Activated effector memory CD4-positive, alpha-beta T cell treated with anti-CD3 and anti-CD28 coated beads, Interleukin-2, amount 50 U/mL, for 16 hours (primary cell): ENCODE data around the gene PPP3CA.
"Not testable (repeated sequence)": the region's sequence is repeated elsewhere in the genome, so short reads cannot be mapped to it uniquely, and the experiment has no call there.

ENCODE experiments used
- DNase-seq: peaks from one replicate; pipeline ENCODE4 v3.0.0-alpha.2; 2020

Gene PPP3CA

GRCh38 chr4:101033986-101034385 lies 313.3 kb downstream of the PPP3CA start:
- DNase-seq = no peak

DNA sequence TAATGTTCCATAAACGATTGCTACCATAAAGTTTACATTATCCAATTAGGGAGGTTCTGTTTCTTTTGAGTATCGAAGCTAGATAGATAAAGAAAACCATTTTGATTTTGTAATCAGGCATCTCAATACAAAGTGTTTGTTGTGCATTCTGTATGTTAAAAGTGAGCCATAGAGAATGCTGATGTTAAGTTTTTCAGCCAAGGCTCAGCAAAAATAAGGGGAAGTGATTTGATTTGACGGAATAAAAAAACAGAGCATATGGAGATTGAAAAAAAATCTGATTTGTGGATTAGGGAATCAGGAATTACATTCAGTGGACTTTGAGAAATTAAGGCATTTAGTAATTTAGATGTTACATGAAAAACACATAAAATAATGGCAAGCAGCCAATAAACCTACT lies 314.8 kb downstream of the PPP3CA start:
- no peak for DNase-seq

- no peak for DNase-seq
Observed at GRCh38 chr4:101031971-101032370, 315.4 kb downstream of the PPP3CA start.

DNA sequence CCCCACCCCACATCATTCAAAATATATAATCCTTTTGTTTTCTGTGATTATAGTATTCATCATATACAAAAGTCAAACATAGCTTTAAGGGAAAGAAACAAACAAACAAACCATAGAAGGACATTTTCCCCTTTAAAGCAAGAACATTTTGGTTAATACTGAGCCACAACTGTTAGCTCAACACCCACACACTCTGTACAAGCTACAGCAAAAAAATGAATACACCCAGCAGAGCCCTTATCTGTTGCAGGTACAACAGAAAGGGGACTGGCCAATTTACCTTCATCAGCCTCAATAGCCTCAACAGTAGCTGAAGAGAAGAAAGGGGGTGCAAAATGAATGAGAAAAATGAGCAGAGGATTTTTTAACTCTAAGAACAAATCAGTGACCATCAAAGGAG lies 318.4 kb downstream of the PPP3CA start:
- no peak for DNase-seq

DNA sequence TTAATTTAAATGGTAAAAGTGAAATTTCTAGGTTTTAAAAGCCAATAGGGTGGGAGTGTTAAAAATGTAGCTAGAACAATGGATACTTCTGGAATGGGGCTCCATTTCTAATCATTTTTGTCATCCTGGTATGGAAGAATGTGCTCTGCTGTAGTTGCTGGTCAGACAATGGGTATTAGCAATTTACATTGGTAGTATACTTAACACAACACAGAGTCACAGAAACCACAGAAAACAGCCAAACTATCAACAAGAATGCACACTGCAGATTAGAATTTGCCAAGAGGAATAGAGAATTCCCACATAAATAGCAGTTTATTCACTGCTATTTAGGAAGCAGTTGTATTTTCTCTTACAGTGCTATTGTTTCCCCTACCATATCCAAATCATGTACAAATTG lies 319.6 kb downstream of the PPP3CA start:
- DNase-seq = no peak

DNA sequence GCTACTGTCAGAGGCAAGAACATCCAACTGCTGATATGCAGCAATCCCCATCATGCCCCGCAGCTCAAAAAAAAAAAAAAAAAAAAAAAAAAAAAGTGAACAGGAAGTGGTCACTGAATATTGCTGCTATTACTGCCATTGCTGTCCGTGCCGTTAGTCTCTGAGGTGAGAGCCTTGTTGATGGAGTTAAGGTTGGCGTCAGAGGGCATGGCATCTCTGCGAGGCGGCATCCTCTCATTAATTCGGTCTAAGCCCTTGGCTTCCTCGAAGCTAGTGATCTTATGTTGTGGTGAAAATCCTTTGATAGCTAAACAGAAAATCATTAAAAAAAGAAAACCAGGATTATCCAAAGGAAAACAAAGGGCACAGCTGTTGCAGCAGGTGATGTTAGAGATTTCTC lies 321.6 kb downstream of the PPP3CA start:
- DNase-seq = no peak

DNA sequence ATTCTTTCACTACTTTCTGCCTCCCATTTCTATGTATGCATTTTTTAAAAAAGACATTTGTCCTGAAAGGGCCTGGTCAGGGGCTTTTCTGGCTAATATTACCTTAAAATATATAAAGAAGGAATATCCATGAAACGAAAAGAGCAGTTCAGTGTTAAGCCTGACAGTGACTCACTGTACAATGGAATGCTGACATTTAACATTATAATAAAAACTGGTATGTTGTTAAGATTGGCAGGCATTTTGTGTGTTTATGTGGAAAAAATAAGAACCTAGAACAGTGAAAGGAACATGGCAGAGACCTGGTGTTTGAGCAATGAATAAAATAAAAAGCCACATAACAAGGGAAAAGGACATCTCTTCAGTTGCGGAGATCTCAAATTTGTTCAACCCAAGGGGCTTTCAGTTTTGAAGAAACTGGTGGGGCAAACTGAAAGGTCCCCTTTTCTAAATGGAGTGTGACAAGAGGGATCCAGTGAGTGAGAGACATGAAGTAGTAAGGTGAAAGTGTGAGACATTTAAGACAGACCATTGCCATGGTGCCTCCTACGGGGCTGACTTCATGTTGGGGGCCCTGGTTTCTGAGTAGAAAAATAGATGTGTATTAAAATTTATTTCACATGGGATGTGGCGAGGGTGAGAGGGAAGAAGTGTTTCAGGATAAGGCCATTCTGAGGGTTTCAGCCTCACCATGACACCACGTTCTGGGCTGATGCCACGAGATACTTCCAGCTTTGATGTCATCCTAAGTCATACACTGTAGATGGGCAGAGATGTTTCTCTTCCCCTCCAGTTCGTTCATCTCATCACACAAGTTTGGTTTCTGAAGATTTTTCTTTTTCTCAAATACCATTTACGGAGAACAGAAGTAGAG lies 324.9 kb downstream of the PPP3CA start:
- DNase-seq = no peak

DNA sequence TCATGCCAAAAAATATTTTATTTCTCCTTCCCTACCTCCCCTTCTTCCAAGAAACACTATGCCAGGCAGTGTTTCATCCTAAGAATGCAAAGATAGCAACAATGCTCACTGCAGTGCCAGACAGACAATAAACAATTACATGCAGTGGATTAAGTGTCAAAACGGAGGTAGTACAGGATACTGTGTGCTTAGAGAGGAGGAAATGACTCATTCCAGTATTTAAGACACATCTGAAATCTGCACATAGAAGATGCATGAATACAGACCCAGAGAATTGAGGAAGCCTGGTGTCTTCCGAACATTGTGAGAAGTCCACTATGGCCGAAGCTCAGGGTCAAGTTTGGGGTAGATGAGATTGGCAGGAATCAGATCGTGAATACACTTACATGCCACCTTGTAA lies 326.4 kb downstream of the PPP3CA start:
- no peak for DNase-seq

- peak; percentile 65 for DNase-seq
Observed at GRCh38 chr4:101019941-101020401, 327.4 kb downstream of the PPP3CA start.

DNA sequence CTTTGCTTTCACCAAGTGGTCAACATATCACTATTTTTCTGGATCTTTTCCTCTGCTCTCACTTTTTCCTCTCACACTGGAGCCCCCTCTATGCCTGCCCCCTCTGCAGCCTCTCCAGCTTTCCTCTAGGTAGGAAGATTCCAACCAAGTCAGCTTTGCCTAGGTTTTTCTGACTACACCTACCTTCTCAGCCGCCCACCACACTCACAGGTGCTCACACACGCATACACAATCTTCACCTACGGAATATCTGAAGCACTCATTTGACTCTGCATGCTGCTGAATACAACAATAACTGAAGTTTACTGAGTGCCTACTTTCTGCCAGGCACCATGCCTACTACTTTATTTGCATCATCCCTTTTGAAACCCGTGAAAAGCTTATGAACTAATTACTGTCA lies 328.0 kb downstream of the PPP3CA start:
- peak; percentile 66 for DNase-seq

DNA sequence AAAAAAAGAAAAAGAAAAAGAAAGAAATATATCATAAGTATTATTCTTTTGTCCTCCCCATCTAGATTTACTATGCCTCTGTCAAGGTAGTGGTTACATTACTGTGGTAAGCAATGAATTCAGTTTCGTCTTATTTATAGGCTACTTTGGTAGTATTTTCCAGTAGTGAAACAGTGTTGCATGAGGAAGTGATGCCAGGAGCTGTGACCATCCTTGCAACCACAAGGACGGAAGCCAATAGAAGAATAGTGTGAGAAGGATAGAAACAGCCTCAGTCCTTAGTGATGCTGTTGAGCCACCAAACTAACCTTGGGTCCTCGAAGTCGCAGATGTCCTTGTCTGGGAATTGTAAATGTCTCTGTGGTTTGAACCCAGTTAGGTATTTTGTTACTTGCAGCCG lies 328.5 kb downstream of the PPP3CA start:
- no peak for DNase-seq

DNA sequence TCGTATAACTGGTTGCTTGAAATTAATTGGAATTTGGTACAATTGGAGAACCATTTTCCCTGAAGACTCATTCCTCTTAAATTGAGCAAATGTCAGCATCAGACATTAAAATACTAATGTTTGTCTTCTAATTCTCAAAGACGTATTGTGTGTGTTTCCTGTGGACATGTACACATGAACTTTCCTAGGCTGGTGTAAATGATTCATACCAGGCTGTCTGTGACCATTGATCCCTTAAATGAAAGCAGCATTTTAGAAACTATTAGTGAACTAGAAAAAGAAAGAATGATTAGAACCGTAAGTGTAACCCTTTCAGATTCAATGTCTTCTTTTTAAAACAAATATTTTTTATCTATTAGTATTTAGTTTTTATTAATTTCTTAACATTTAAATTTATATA lies 332.9 kb downstream of the PPP3CA start:
- DNase-seq = no peak

DNA sequence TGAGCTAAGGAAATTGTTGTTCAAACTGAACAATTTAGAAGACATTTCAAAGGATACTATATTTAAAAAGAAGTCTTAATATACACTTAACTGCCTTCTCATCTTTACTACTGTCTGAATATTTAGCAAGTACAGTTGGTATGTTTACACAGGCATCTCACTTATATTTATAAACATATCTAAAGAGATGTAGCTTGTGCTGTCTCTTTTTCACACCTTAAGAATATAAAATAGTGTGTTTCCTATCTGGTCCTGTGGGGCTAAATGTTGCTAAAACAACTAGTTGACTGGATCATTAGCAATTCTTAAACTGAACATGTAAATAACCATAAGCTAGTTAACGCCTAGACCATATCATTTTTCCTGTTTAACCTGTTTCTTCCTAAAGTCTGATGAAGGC lies 336.3 kb downstream of the PPP3CA start:
- no peak for DNase-seq

- no peak for DNase-seq
Observed at GRCh38 chr4:101009471-101009870, 337.9 kb downstream of the PPP3CA start.

DNA sequence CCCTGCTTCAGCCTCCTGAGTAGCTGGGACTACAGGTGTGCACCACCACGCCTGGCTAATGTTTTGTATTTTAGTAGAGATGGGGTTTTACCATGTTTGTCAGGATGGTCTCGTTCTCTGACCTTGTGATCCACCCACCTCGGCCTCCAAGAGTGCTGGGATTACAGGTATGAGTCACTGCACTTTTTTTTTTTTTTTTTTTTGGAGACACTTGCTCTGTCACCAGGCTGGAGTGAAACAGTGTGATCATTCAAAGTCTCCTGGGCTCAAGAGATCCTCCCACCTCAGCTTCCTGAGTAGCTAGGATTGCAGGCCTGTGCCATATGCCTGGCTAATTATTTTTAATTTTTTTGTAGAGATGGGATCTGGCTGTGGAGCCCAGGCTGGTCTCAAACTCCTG lies 338.8 kb downstream of the PPP3CA start:
- no peak for DNase-seq

DNA sequence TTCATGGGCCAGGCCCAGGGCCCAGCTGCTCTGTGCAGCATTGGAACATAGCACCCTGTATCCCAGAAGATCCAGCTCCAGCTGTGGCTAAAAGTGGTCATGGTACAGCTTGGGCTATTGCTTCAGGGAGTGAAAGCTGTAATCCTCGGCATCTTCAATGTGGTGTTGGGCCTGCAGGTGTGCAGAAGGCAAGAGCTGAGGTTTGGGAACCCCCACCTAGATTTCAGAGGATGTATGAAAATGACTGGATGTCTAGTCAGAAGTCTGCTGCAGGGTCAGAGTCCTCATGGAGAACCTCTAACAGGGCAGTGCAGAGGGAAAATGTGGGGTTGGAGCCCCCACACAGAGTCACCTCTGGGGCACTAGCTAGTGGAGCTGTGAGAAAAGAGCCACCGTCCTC lies 341.7 kb downstream of the PPP3CA start:
- no peak for DNase-seq

GRCh38 chr4:101000496-101000895 lies 346.8 kb downstream of the PPP3CA start:
- DNase-seq = no peak

GRCh38 chr4:100995671-100996070 lies 351.7 kb downstream of the PPP3CA start:
- no peak for DNase-seq

- DNase-seq = not testable (repeated sequence)
Observed at GRCh38 chr4:100995002-100995401, 352.3 kb downstream of the PPP3CA start.

GRCh38 chr4:100991332-100992069 lies 355.8 kb downstream of the PPP3CA start:
- DNase-seq = not testable (repeated sequence)

GRCh38 chr4:100989401-100989800 lies 357.9 kb downstream of the PPP3CA start:
- no peak for DNase-seq

GRCh38 chr4:100988876-100989275 lies 358.4 kb downstream of the PPP3CA start:
- DNase-seq = no peak

- no peak for DNase-seq
Observed at GRCh38 chr4:100986360-100986868, 360.9 kb downstream of the PPP3CA start.

GRCh38 chr4:100985576-100985975 lies 361.8 kb downstream of the PPP3CA start:
- DNase-seq = no peak
